Lower lobe of right lung (tissue), 2 donors: ENCODE measurements around the gene TRIM29. TPM values are rescaled to one million over a fixed set of nuclear protein-coding genes. Genes with fewer than 3 reads are reported as not detected.

Source experiments
- ATAC-seq, 2 donors: fragments of 200-7000 bp; cut with Tn5 transposase; one replicate each; pipeline ENCODE4 v1.9.1; 2020 to 2022; ENCODE audit warnings: mild to moderate bottlenecking in 2 of 2, moderate library complexity in 2 of 2
- DNase-seq: peaks from one replicate; pipeline ENCODE4 v3.0.0-alpha.2; 2020
- H3K27ac ChIP-seq: fragments of 200-600 bp; one replicate; pipeline ENCODE4 v1.8.0; 2022
- H3K27me3 ChIP-seq: fragments of 200-600 bp; one replicate; pipeline ENCODE4 v1.8.0; 2022; ENCODE audit warnings: low read depth
- H3K36me3 ChIP-seq: fragments of 200-600 bp; one replicate; pipeline ENCODE4 v1.8.0; 2022; ENCODE audit warnings: mild to moderate bottlenecking
- H3K4me1 ChIP-seq: fragments of 200-600 bp; one replicate; pipeline ENCODE4 v1.8.0; 2022
- H3K4me3 ChIP-seq: fragments of 200-600 bp; one replicate; pipeline ENCODE4 v1.8.0; 2022; ENCODE audit warnings: mild to moderate bottlenecking
- H3K9me3 ChIP-seq: fragments of 200-600 bp; one replicate; pipeline ENCODE4 v1.8.0; 2022
- CTCF ChIP-seq: fragments of 200-600 bp; IDR thresholded peaks from one replicate; pipeline ENCODE4 v1.8.0; 2022; ENCODE audit warnings: antibody characterized with exemption, mild to moderate bottlenecking
- intact Hi-C: fragments of 100-400 bp; cut with DNase I; formaldehyde crosslinking; loops from one replicate; pipeline ENCODE4 v1.11.0; 2022
- total RNA-seq: library from RNA; stranded (reverse); fragmentation: NEBNext Ultra II Directional; extraction: Animal tissue kit (Norgen Biotek cat#: 25700); gene quantifications from one replicate; pipeline ENCODE4 v1.2.1, GENCODE V29; 2021
- donor health status: DM: no; HTN: yes; CAD: no; lungs with severe emphysema.

Gene TRIM29
- total RNA-seq, 1 donor from 2014 or later: 8.3 TPM

GRCh38 chr11:120061761-120062560, 76.0 kb downstream of the TRIM29 start:
- ATAC-seq (no peak), DNase-seq (no peak)
- H3K4me3 ChIP-seq: no peak overlapping the region
- H3K36me3 ChIP-seq: no peaks in the 10 kb centered on the region
- intact Hi-C loops: no loop called here
- peaks cover 14% of the 10 kb centered on the region for H3K27me3 ChIP-seq
- no peak overlapping the region for H3K27ac ChIP-seq
- TF ChIP-seq CTCF: no peak
- no peaks in the 10 kb centered on the region for H3K4me1 ChIP-seq
- no peaks in the 10 kb centered on the region for H3K9me3 ChIP-seq

Other genes starting within 250 kb of the TRIM29 start
- 17.8 TPM for gene OAF, start 72.9 kb upstream of the TRIM29 start, total RNA-seq
- 4.6 TPM for gene POU2F3, start 102.0 kb upstream of the TRIM29 start, total RNA-seq
- gene TLCD5, start 187.2 kb upstream of the TRIM29 start, total RNA-seq: 3.5 TPM
- 121 TPM for gene ARHGEF12, start 198.3 kb upstream of the TRIM29 start, total RNA-seq